ENCODE data around the gene SLF2.

Gene SLF2

DNA sequence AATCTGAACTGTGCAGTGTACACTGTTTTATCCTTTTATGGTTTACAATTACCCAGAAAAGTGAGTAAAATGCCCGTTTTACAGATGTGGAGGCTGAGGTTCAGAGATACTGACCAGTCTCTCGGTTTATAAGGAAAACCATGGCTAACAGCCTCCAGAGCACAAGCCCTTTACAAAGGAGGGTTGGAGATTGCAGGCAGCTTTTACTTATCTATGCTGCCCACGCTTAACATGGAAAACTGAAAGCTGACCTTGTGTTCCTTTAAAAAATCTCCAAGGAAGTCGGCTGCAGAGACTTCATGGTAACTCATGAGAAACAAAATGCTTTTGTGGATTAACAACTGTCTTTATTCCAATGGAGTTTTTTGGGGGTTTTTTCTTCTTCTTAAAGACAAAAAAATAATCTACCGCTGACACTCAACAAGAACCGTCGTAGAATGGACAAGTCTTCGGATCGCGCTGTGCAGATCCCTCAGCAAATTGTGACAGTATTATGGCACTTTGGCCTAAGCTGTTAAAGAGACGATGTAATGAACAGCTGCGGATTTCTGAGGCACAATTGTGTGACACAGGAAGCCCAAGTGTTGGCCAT, 654 bp upstream of the SLF2 start:
- no peak for DNase-seq (ENCODE audit: low read depth in 1 of 2, low spot score in 1 of 2)
- TF ChIP-seq, protein P1, sequence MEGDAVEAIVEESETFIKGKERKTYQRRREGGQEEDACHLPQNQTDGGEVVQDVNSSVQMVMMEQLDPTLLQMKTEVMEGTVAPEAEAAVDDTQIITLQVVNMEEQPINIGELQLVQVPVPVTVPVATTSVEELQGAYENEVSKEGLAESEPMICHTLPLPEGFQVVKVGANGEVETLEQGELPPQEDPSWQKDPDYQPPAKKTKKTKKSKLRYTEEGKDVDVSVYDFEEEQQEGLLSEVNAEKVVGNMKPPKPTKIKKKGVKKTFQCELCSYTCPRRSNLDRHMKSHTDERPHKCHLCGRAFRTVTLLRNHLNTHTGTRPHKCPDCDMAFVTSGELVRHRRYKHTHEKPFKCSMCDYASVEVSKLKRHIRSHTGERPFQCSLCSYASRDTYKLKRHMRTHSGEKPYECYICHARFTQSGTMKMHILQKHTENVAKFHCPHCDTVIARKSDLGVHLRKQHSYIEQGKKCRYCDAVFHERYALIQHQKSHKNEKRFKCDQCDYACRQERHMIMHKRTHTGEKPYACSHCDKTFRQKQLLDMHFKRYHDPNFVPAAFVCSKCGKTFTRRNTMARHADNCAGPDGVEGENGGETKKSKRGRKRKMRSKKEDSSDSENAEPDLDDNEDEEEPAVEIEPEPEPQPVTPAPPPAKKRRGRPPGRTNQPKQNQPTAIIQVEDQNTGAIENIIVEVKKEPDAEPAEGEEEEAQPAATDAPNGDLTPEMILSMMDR (IDR thresholded peaks at IDR 0.05; ENCODE audit: insufficient read depth, low read length) = no peak
- TF ChIP-seq GABPA (IDR thresholded peaks at IDR 0.05; ENCODE audit: low read depth) (no peak), POLR2AphosphoS5 (IDR thresholded peaks at IDR 0.05; ENCODE audit: low read depth) (no peak), SPI1 (IDR thresholded peaks at IDR 0.05; ENCODE audit: borderline replicate concordance, low read depth) (no peak)
- TF ChIP-seq, protein P2, sequence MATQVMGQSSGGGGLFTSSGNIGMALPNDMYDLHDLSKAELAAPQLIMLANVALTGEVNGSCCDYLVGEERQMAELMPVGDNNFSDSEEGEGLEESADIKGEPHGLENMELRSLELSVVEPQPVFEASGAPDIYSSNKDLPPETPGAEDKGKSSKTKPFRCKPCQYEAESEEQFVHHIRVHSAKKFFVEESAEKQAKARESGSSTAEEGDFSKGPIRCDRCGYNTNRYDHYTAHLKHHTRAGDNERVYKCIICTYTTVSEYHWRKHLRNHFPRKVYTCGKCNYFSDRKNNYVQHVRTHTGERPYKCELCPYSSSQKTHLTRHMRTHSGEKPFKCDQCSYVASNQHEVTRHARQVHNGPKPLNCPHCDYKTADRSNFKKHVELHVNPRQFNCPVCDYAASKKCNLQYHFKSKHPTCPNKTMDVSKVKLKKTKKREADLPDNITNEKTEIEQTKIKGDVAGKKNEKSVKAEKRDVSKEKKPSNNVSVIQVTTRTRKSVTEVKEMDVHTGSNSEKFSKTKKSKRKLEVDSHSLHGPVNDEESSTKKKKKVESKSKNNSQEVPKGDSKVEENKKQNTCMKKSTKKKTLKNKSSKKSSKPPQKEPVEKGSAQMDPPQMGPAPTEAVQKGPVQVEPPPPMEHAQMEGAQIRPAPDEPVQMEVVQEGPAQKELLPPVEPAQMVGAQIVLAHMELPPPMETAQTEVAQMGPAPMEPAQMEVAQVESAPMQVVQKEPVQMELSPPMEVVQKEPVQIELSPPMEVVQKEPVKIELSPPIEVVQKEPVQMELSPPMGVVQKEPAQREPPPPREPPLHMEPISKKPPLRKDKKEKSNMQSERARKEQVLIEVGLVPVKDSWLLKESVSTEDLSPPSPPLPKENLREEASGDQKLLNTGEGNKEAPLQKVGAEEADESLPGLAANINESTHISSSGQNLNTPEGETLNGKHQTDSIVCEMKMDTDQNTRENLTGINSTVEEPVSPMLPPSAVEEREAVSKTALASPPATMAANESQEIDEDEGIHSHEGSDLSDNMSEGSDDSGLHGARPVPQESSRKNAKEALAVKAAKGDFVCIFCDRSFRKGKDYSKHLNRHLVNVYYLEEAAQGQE (IDR thresholded peaks at IDR 0.05; ENCODE audit: insufficient replicate concordance, low read depth) = no peak
- H3K27me3 ChIP-seq (ENCODE audit: insufficient read depth, poor library complexity, severe bottlenecking) = no peaks in the 10 kb centered on the region
- H3K27ac ChIP-seq (replicated peaks) = peak overlapping the region; percentile 60
- peak overlapping the region; percentile 100 for H3K4me3 ChIP-seq (replicated peaks; ENCODE audit: insufficient read depth, low read length)

DNA sequence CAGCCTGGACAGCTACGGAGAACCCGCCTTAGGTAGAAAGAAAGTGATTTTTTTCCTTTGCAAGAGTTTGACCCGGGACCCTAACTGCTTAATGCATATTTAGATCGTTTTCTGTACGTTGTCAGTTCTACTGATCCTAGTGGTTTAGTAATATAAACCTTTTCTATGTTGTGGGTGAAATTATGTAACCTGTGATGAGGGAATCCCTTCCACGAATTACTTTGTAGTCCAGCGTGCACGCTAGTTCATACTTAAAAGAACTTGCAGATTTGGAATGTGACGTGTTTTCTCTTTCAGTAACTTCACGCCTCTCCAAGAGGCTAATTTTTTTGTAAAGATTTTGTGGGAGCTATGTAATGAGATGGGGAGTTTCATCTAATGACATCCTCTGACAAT, 705 bp downstream of the SLF2 start:
- TF ChIP-seq GABPA (IDR thresholded peaks at IDR 0.05; ENCODE audit: low read depth) (no peak), SPI1 (IDR thresholded peaks at IDR 0.05; ENCODE audit: borderline replicate concordance, low read depth) (no peak), POLR2AphosphoS5 (IDR thresholded peaks at IDR 0.05; ENCODE audit: low read depth) (no peak)
- TF ChIP-seq, protein P1 (IDR thresholded peaks at IDR 0.05; ENCODE audit: insufficient read depth, low read length) = no peak
- TF ChIP-seq, protein P2 (IDR thresholded peaks at IDR 0.05; ENCODE audit: insufficient replicate concordance, low read depth) = no peak
- H3K4me3 ChIP-seq (replicated peaks; ENCODE audit: insufficient read depth, low read length) = peak overlapping the region; percentile 100
- no peaks in the 10 kb centered on the region for H3K27me3 ChIP-seq (ENCODE audit: insufficient read depth, poor library complexity, severe bottlenecking)
- peak in 1 of 2 experiments; percentile 35 for DNase-seq (ENCODE audit: low read depth in 1 of 2, low spot score in 1 of 2)
- H3K27ac ChIP-seq (replicated peaks) = peak overlapping the region; percentile 91

DNA sequence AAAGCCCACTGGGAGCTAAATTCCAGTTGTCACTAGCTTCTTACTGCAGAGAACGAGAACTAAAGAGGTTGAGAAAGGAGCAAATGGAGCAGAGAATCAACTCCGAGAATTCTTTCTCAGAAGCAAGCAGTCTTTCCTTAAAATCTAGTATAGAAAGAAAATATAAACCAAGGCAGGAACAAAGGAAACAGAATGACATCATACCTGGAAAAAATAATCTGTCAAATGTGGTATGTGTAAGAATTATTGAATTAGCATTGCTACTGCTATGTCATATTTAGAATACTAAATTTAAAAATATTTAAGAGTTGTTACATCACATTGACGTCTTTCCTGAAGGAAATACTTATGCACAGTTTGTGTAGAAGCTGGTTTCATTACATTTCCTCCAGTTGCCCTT, 4.3 kb downstream of the SLF2 start:
- Histone ChIP-seq H3K27me3 (ENCODE audit: insufficient read depth, poor library complexity, severe bottlenecking) (no peaks in the 10 kb centered on the region), H3K27ac (replicated peaks) (no peak overlapping the region), H3K4me3 (replicated peaks; ENCODE audit: insufficient read depth, low read length) (no peak overlapping the region)
- no peak for TF ChIP-seq SPI1 (IDR thresholded peaks at IDR 0.05; ENCODE audit: borderline replicate concordance, low read depth)
- TF ChIP-seq GABPA (IDR thresholded peaks at IDR 0.05; ENCODE audit: low read depth) = no peak
- TF ChIP-seq, protein P1 (IDR thresholded peaks at IDR 0.05; ENCODE audit: insufficient read depth, low read length) = no peak
- no peak for TF ChIP-seq POLR2AphosphoS5 (IDR thresholded peaks at IDR 0.05; ENCODE audit: low read depth)
- TF ChIP-seq, protein P2 (IDR thresholded peaks at IDR 0.05; ENCODE audit: insufficient replicate concordance, low read depth) = no peak
- no peak for DNase-seq (ENCODE audit: low read depth in 1 of 2, low spot score in 1 of 2)
